PC-9 (cell line): ENCODE data around the gene ZNF101. TPM values are rescaled to one million over a fixed set of nuclear protein-coding genes. Genes with fewer than 3 reads are reported as not detected.

ENCODE experiments used
- BruUV-seq: library from RNA; stranded (reverse); fragments of 400-500 nt; replicated peaks from 2 replicates; lab custom pipeline; 2021; lab: Mats Ljungman, UMichigan
- CTCF ChIA-PET: fragments of 300-600 bp; sonication (Branson Sonifier 250); formaldehyde crosslinking; loops from one replicate; lab custom pipeline; 2022; ENCODE audit warnings: antibody characterized with exemption; lab: Charles Lee
- POLR2A ChIA-PET: fragments of 300-600 bp; sonication (Branson Sonifier 250); formaldehyde crosslinking; loops from one replicate; lab custom pipeline; 2022; ENCODE audit warnings: antibody characterized with exemption; ENCODE audit not compliant: unreplicated experiment; lab: Charles Lee
- DNase-seq, 2 experiments: peaks; one replicate each; pipeline versions ENCODE4 v3.0.0 to v3.0.0-alpha.2; 2015 to 2022; ENCODE audit warnings: mixed read lengths in 1 of 2
- H2AFZ ChIP-seq: fragments of 200-600 bp; sonication (generic); 2 replicates; pipeline ENCODE4 v1.8.1; 2017; ENCODE audit warnings: antibody characterized with exemption
- H3F3A ChIP-seq: fragments of 200-600 bp; sonication (generic); 2 replicates; pipeline ENCODE4 v1.8.1; 2017; ENCODE audit warnings: antibody characterized with exemption, mild to moderate bottlenecking, low read depth; ENCODE audit not compliant: insufficient read depth
- H3K27ac ChIP-seq: fragments of 200-600 bp; sonication (generic); 2 replicates; pipeline ENCODE4 v1.6.1; 2016; ENCODE audit warnings: mixed run types
- H3K27me3 ChIP-seq: fragments of 200-600 bp; sonication (generic); 2 replicates; pipeline ENCODE4 v1.6.1; 2016; ENCODE audit warnings: low read depth, mixed run types; ENCODE audit not compliant: insufficient read depth
- H3K36me3 ChIP-seq: fragments of 200-600 bp; sonication (generic); 2 replicates; pipeline ENCODE4 v1.6.1; 2016; ENCODE audit warnings: low read depth, mixed run types
- H3K4me1 ChIP-seq: fragments of 200-600 bp; sonication (generic); replicated peaks from 2 replicates; pipeline ENCODE4 v1.6.1; 2016; ENCODE audit warnings: mixed run types; ENCODE audit not compliant: insufficient read depth
- H3K4me2 ChIP-seq: fragments of 200-600 bp; sonication (generic); 2 replicates; pipeline ENCODE4 v1.6.1; 2017; ENCODE audit warnings: mixed run types
- H3K4me3 ChIP-seq: fragments of 200-600 bp; sonication (generic); 2 replicates; pipeline ENCODE4 v1.6.1; 2016; ENCODE audit warnings: mixed run types
- H3K79me2 ChIP-seq: fragments of 200-600 bp; sonication (generic); 2 replicates; pipeline ENCODE4 v1.6.1; 2017; ENCODE audit warnings: low read depth, mixed run types
- H3K9me2 ChIP-seq: fragments of 200-600 bp; sonication (generic); 2 replicates; pipeline ENCODE4 v1.8.1; 2017; ENCODE audit warnings: mild to moderate bottlenecking; ENCODE audit not compliant: insufficient read depth
- H3K9me3 ChIP-seq: fragments of 200-600 bp; sonication (generic); 2 replicates; pipeline ENCODE4 v1.8.1; 2016; ENCODE audit warnings: low read depth; ENCODE audit not compliant: insufficient read depth
- H4K20me1 ChIP-seq: fragments of 200-600 bp; sonication (generic); 2 replicates; pipeline ENCODE4 v1.8.1; 2017; ENCODE audit not compliant: insufficient read depth
- EZH2 ChIP-seq: fragments of 200-600 bp; sonication (generic); IDR thresholded peaks from 2 replicates; pipeline ENCODE4 v1.8.0; 2017; ENCODE audit warnings: antibody characterized with exemption, low read depth
- intact Hi-C: fragments of 100-400 bp; cut with micrococcal nuclease; formaldehyde crosslinking; loops from one replicate; pipeline ENCODE4 v1.10.0; 2022; ENCODE audit not compliant: unreplicated experiment
- total RNA-seq: library from RNA; stranded (reverse); gene quantifications from 2 replicates; pipeline ENCODE4 v1.2.3, GENCODE V29; 2021
- TF ChIP-seq, protein P1 (sequence below): fragments of 200-600 bp; sonication (generic); conservative IDR thresholded peaks from 2 replicates; pipeline ENCODE4 v1.6.1; 2017; ENCODE audit warnings: mixed run types, antibody characterized with exemption, mild to moderate bottlenecking, moderate library complexity

Gene ZNF101
- total RNA-seq, 1 experiment from 2014 or later: 9.3 TPM

DNA sequence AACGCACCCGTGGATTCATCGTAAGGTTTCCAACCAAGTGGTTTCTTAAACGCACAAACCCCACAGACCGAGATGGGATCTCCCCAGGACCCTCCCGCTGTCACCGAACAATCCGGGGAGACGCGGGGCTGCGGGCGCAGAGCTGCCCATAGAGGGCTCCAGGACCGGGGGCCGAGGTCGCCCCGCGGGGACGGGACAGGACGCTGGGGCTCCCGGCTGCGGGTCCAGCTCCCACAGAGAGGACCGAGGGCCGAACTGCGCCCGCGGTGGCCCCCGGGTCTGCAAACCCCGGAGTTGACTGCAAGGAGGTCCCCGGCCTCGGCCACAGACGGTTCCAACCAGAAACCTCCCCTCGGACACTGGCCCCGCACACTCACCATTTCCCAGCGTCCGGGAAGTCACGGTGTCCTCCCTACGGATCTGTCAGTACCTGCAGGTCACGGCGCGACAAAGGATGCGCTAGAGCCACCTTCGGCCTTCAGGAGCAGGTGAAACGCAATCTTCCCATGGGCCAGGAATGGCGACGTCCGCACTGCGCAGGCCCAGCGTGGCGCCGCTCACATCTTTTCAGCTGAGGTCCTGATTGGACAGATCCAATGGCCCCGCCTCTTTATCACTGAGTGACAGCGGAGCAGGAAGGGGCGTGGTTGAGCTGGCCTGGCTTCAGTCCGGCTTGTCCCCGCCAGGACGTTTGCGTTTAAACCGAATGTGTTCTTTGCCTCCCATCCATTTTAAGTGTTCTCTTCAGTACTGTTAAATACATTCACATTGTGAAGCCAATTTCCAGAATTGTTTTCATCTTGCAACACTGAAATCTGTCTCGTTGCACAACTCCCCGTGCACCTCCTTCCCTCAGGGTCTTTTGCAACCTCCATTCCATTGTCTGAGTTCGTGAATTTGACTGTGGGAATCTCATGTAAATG is 64.2 kb downstream of the ZNF101 start, which contains the start of gene ZNF14:
Gene ZNF14, minus strand, starts transcription at position 534 of the 923 bp plus-strand sequence. Its CDS starts 154 bp downstream, at position 380.
- peaks cover 48% of the 10 kb centered on the region for H3K79me2 ChIP-seq
- no peaks in the 10 kb centered on the region for H3F3A ChIP-seq
- no peaks in the 10 kb centered on the region for H3K27me3 ChIP-seq
- ChIA-PET CTCF (no interaction called here), POLR2A (interaction anchor here (0.5 to 1.6 kb wide), 4 partner anchors 43 to 339 kb away, joined by 3 to 40 read pairs (median 20); partner anchors contain the start of gene ZNF253)
- peak within 1 kb of the TSS; percentile 87 for H3K4me2 ChIP-seq
- H4K20me1 ChIP-seq: no peaks in the 10 kb centered on the region
- H3K4me1 ChIP-seq: peaks cover 4% of the 10 kb centered on the region
- DNase-seq: peak; percentile 90 to 93
- intact Hi-C loops: loop anchor here (1.0 to 5.0 kb wide), 2 partner anchors 43 to 71 kb away; partner anchors contain the start of gene ATP13A1
- H2AFZ ChIP-seq: peak within 1 kb of the TSS; percentile 88
- H3K36me3 ChIP-seq: peaks cover 33% of the 10 kb centered on the region
- H3K9me3 ChIP-seq: peaks cover 36% of the 10 kb centered on the region
- peak within 1 kb of the TSS; percentile 73 for H3K4me3 ChIP-seq
- TF ChIP-seq, protein P1, sequence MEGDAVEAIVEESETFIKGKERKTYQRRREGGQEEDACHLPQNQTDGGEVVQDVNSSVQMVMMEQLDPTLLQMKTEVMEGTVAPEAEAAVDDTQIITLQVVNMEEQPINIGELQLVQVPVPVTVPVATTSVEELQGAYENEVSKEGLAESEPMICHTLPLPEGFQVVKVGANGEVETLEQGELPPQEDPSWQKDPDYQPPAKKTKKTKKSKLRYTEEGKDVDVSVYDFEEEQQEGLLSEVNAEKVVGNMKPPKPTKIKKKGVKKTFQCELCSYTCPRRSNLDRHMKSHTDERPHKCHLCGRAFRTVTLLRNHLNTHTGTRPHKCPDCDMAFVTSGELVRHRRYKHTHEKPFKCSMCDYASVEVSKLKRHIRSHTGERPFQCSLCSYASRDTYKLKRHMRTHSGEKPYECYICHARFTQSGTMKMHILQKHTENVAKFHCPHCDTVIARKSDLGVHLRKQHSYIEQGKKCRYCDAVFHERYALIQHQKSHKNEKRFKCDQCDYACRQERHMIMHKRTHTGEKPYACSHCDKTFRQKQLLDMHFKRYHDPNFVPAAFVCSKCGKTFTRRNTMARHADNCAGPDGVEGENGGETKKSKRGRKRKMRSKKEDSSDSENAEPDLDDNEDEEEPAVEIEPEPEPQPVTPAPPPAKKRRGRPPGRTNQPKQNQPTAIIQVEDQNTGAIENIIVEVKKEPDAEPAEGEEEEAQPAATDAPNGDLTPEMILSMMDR: no peak
- TF ChIP-seq EZH2: no peak
- TSS peak; percentile 37 for BruUV-seq
- H3K27ac ChIP-seq: no peak within 1 kb of the TSS
- no peaks in the 10 kb centered on the region for H3K9me2 ChIP-seq

Other genes with a start within 250 kb of the ZNF101 start
- gene TSSK6, start 153.3 kb upstream of the ZNF101 start, total RNA-seq: 2.0 and 3.3 TPM in 2 replicates
- gene NDUFA13, start 152.6 kb upstream of the ZNF101 start, total RNA-seq: 203 and 309 TPM in 2 replicates
- gene YJEFN3, start 139.9 kb upstream of the ZNF101 start, total RNA-seq: 18.5 and 21.9 TPM in 2 replicates
- gene CILP2, start 130.6 kb upstream of the ZNF101 start, total RNA-seq: 1.1 and 2.5 TPM in 2 replicates
- 5.7 and 7.4 TPM in 2 replicates for gene PBX4, start 50.2 kb upstream of the ZNF101 start, total RNA-seq
- 27.4 and 29.2 TPM in 2 replicates for gene LPAR2, start 40.6 kb upstream of the ZNF101 start, total RNA-seq
- gene GMIP, start 25.2 kb upstream of the ZNF101 start, total RNA-seq: 15.4 and 18.2 TPM in 2 replicates
- gene ATP13A1, start 5.2 kb upstream of the ZNF101 start, total RNA-seq: 41.1 and 59.7 TPM in 2 replicates
- gene ZNF14, start 64.3 kb downstream of the ZNF101 start, total RNA-seq: 2.8 and 3.0 TPM in 2 replicates
- 12.6 and 13.1 TPM in 2 replicates for gene ZNF506, start 152.9 kb downstream of the ZNF101 start, total RNA-seq
- gene ZNF253, start 197.0 kb downstream of the ZNF101 start, total RNA-seq: 4.2 and 5.1 TPM in 2 replicates
- 4.1 and 5.8 TPM in 2 replicates for gene ZNF93, start 232.1 kb downstream of the ZNF101 start, total RNA-seq